Neural progenitor cell (in vitro differentiated cells): ENCODE data around the gene CYBB. TPM values are rescaled to one million over a fixed set of nuclear protein-coding genes. Genes with fewer than 3 reads are reported as not detected.

Experiments used
- DNase-seq: peaks from one replicate; pipeline ENCODE4 v3.0.0-alpha.2; 2016; ENCODE audit warnings: low spot score
- H2AFZ ChIP-seq: fragments of 200-600 bp; sonication (generic); replicated peaks from 2 replicates; pipeline ENCODE4 v1.6.1; 2016; ENCODE audit warnings: antibody characterized with exemption
- H3F3A ChIP-seq: fragments of 200-600 bp; sonication (generic); 2 replicates; pipeline ENCODE4 v1.6.1; 2016; ENCODE audit warnings: antibody characterized with exemption, low read depth
- H3K27ac ChIP-seq: fragments of 200-600 bp; sonication (generic); 2 replicates; pipeline ENCODE4 v1.5.1; 2016; ENCODE audit warnings: mild to moderate bottlenecking
- H3K27me3 ChIP-seq: fragments of 200-600 bp; sonication (generic); 2 replicates; pipeline ENCODE4 v1.6.1; 2016; ENCODE audit warnings: mild to moderate bottlenecking, moderate library complexity
- H3K36me3 ChIP-seq: fragments of 200-600 bp; sonication (generic); 2 replicates; pipeline ENCODE4 v1.5.1; 2016
- H3K4me1 ChIP-seq: fragments of 200-600 bp; sonication (generic); 2 replicates; pipeline ENCODE4 v1.6.1; 2016; ENCODE audit warnings: mixed run types
- H3K4me2 ChIP-seq: fragments of 200-600 bp; sonication (generic); 2 replicates; pipeline ENCODE4 v1.6.1; 2016
- H3K4me3 ChIP-seq: fragments of 200-600 bp; sonication (generic); 2 replicates; pipeline ENCODE4 v1.5.1; 2016
- H3K79me2 ChIP-seq: fragments of 200-600 bp; sonication (generic); 2 replicates; pipeline ENCODE4 v1.6.1; 2016; ENCODE audit warnings: low read depth
- H3K9ac ChIP-seq: fragments of 200-600 bp; sonication (generic); 2 replicates; pipeline ENCODE4 v1.6.1; 2016
- H3K9me3 ChIP-seq: fragments of 200-600 bp; sonication (generic); 2 replicates; pipeline ENCODE4 v1.5.1; 2016; ENCODE audit warnings: low read depth
- H4K20me1 ChIP-seq: fragments of 200-600 bp; sonication (generic); 2 replicates; pipeline ENCODE4 v1.6.1; 2016; ENCODE audit warnings: low read depth
- H3K27ac Mint-ChIP-seq: 3 replicates; pipeline ENCODE4 v1.8.0; 2021; ENCODE audit warnings: mixed read lengths
- H3K27me3 Mint-ChIP-seq: 2 replicates; pipeline ENCODE4 v1.8.0; 2022; ENCODE audit warnings: low read depth, mild to moderate bottlenecking, inconsistent platforms, moderate library complexity, mixed read lengths; ENCODE audit not compliant: insufficient read depth
- H3K36me3 Mint-ChIP-seq: 3 replicates; pipeline ENCODE4 v1.8.0; 2021; ENCODE audit warnings: mixed read lengths
- H3K4me1 Mint-ChIP-seq: 3 replicates; pipeline ENCODE4 v1.8.0; 2021; ENCODE audit warnings: mixed read lengths
- H3K4me3 Mint-ChIP-seq: 3 replicates; pipeline ENCODE4 v1.8.0; 2021; ENCODE audit warnings: mild to moderate bottlenecking, moderate library complexity, mixed read lengths
- H3K9me3 Mint-ChIP-seq: 3 replicates; pipeline ENCODE4 v1.8.0; 2020; ENCODE audit warnings: mixed read lengths
- CTCF ChIP-seq: fragments of 200-600 bp; sonication (generic); IDR thresholded peaks from 2 replicates; pipeline ENCODE4 v1.5.1; 2017; ENCODE audit warnings: antibody characterized with exemption, mild to moderate bottlenecking
- EZH2 ChIP-seq: fragments of 200-600 bp; sonication (generic); IDR thresholded peaks from 2 replicates; pipeline ENCODE4 v1.6.1; 2017; ENCODE audit warnings: antibody characterized with exemption, mild to moderate bottlenecking, moderate library complexity
- EZH2phosphoT487 ChIP-seq: fragments of 200-600 bp; sonication (generic); IDR thresholded peaks from 2 replicates; pipeline ENCODE4 v1.6.1; 2017; ENCODE audit warnings: antibody characterized with exemption
- total RNA-seq: library from RNA; depleted of rRNA; stranded (reverse); fragments of >200 nt; gene quantifications from 2 replicates; pipeline ENCODE4 v1.2.3, GENCODE V29; 2015; ENCODE audit warnings: low replicate concordance

The CYBB gene
- total RNA-seq, 1 donor from 2014 or later: not detected

GRCh38 chrX:37796805-37797204, 16.9 kb downstream of the CYBB start:
- TF ChIP-seq EZH2: no peak
- TF ChIP-seq CTCF: no peak
- TF ChIP-seq EZH2phosphoT487: no peak
- no peaks in the 10 kb centered on the region for H3K9me3 Mint-ChIP-seq
- no peak overlapping the region for H3K27ac Mint-ChIP-seq

GRCh38 chrX:37799936-37800335, 20.1 kb downstream of the CYBB start:
- no peak overlapping the region for H3K27ac ChIP-seq
- H3K79me2 ChIP-seq: no peaks in the 10 kb centered on the region
- Mint-ChIP-seq H3K27me3 (no peaks in the 10 kb centered on the region), H3K27ac (no peak overlapping the region), H3K9me3 (no peaks in the 10 kb centered on the region), H3K4me3 (no peak overlapping the region), H3K36me3 (no peaks in the 10 kb centered on the region), H3K4me1 (no peaks in the 10 kb centered on the region)
- H3K4me2 ChIP-seq: no peak overlapping the region
- TF ChIP-seq CTCF: no peak
- no peaks in the 10 kb centered on the region for H3K27me3 ChIP-seq
- no peaks in the 10 kb centered on the region for H3K9me3 ChIP-seq
- no peak overlapping the region for H2AFZ ChIP-seq
- H3K36me3 ChIP-seq: no peaks in the 10 kb centered on the region
- H3K4me1 ChIP-seq: no peaks in the 10 kb centered on the region
- no peak overlapping the region for H3K4me3 ChIP-seq
- no peaks in the 10 kb centered on the region for H3F3A ChIP-seq
- H3K9ac ChIP-seq: no peak overlapping the region
- no peak for DNase-seq
- no peaks in the 10 kb centered on the region for H4K20me1 ChIP-seq

More at GRCh38 chrX:37796805-37797204, 16.9 kb downstream of the CYBB start:
- Histone ChIP-seq H3K9me3 (no peaks in the 10 kb centered on the region), H3K27ac (no peak overlapping the region), H4K20me1 (no peaks in the 10 kb centered on the region), H3K9ac (no peak overlapping the region), H3K4me2 (no peak overlapping the region), H3K79me2 (no peaks in the 10 kb centered on the region), H3K36me3 (no peaks in the 10 kb centered on the region), H3K4me1 (no peaks in the 10 kb centered on the region), H3F3A (no peaks in the 10 kb centered on the region), H3K4me3 (no peak overlapping the region), H2AFZ (no peak overlapping the region), H3K27me3 (no peaks in the 10 kb centered on the region)
- H3K36me3 Mint-ChIP-seq: no peaks in the 10 kb centered on the region
- H3K4me1 Mint-ChIP-seq: no peaks in the 10 kb centered on the region
- H3K27me3 Mint-ChIP-seq: no peaks in the 10 kb centered on the region
- DNase-seq: no peak
- H3K4me3 Mint-ChIP-seq: no peak overlapping the region

DNA sequence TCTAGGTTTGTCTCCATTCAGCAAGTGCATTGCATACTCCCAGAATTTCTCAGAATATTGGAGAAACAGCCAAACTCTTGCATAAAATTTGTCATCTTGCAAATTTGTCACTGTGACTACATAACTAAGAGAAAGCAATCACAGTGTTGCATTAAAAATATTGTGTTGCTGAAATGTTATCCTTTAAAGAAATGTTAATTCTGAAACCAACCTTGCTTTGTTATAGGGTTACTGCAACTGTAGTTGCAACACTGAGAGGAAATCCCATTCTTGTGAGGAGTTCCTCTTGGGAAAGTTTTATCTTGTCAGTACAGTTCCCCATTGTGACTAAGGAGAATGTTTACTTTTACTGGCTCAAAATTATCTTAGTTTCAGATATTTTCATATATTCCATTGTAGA, 20.9 kb downstream of the CYBB start:
- Mint-ChIP-seq H3K9me3 (no peaks in the 10 kb centered on the region), H3K4me1 (no peaks in the 10 kb centered on the region), H3K36me3 (no peaks in the 10 kb centered on the region), H3K27me3 (no peaks in the 10 kb centered on the region), H3K27ac (no peak overlapping the region), H3K4me3 (no peak overlapping the region)
- Histone ChIP-seq H2AFZ (no peak overlapping the region), H3K36me3 (no peaks in the 10 kb centered on the region), H3K27ac (no peak overlapping the region), H3K4me1 (no peaks in the 10 kb centered on the region), H3K4me3 (no peak overlapping the region), H3F3A (no peaks in the 10 kb centered on the region), H3K4me2 (no peak overlapping the region), H3K79me2 (no peaks in the 10 kb centered on the region), H3K9ac (no peak overlapping the region), H3K27me3 (no peaks in the 10 kb centered on the region), H3K9me3 (no peaks in the 10 kb centered on the region), H4K20me1 (no peaks in the 10 kb centered on the region)
- TF ChIP-seq EZH2 (no peak), EZH2phosphoT487 (no peak)
- DNase-seq: no peak

- no peak for TF ChIP-seq EZH2phosphoT487
- TF ChIP-seq EZH2: no peak
- TF ChIP-seq CTCF: no peak
- Histone ChIP-seq H2AFZ (no peak overlapping the region), H3K27me3 (no peaks in the 10 kb centered on the region), H4K20me1 (no peaks in the 10 kb centered on the region), H3K9me3 (no peaks in the 10 kb centered on the region), H3K27ac (no peak overlapping the region), H3K9ac (no peak overlapping the region), H3K36me3 (no peaks in the 10 kb centered on the region), H3K4me3 (no peak overlapping the region), H3K4me2 (no peak overlapping the region), H3K4me1 (no peaks in the 10 kb centered on the region), H3F3A (no peaks in the 10 kb centered on the region), H3K79me2 (no peaks in the 10 kb centered on the region)
- Mint-ChIP-seq H3K27ac (no peak overlapping the region), H3K27me3 (no peaks in the 10 kb centered on the region), H3K36me3 (no peaks in the 10 kb centered on the region), H3K4me1 (no peaks in the 10 kb centered on the region), H3K9me3 (no peaks in the 10 kb centered on the region), H3K4me3 (no peak overlapping the region)
- DNase-seq: no peak
Observed at GRCh38 chrX:37802028-37802427, 22.2 kb downstream of the CYBB start.
